HT-29 (cell line): ENCODE results near the gene HES6. TPM values are rescaled to one million over a fixed set of nuclear protein-coding genes. Genes with fewer than 3 reads are reported as not detected.
"Not testable (repeated sequence)": the region's sequence is repeated elsewhere in the genome, so short reads cannot be mapped to it uniquely, and the experiment has no call there.

Experiments used
- DNase-seq: peaks from one replicate; pipeline ENCODE4 v3.0.0-alpha.2; 2015; ENCODE audit warnings: low spot score
- total RNA-seq: library from RNA; depleted of rRNA; stranded (reverse); fragments of >200 nt; shearing (Covaris generic); gene quantifications from 2 replicates; pipeline ENCODE4 v1.2.3, GENCODE V29; 2014

Gene HES6
- total RNA-seq, 1 experiment from 2014 or later, result 113 TPM

GRCh38 chr2:238273433-238273832, 33.6 kb upstream of the HES6 start:
- DNase-seq, result not testable (repeated sequence)

GRCh38 chr2:238272156-238272555, 32.3 kb upstream of the HES6 start:
- DNase-seq, result no peak

GRCh38 chr2:238271686-238272085, 31.8 kb upstream of the HES6 start:
- DNase-seq, result not testable (repeated sequence)

GRCh38 chr2:238271061-238271554, 31.3 kb upstream of the HES6 start:
- no peak for DNase-seq

GRCh38 chr2:238270606-238271005, 30.8 kb upstream of the HES6 start:
- no peak for DNase-seq

- no peak for DNase-seq
These were observed 29.9 kb upstream of the HES6 start for GRCh38 chr2:238269741-238270140.

- no peak for DNase-seq
These were observed 28.2 kb upstream of the HES6 start for GRCh38 chr2:238267884-238268680.

GRCh38 chr2:238267341-238267710, 27.5 kb upstream of the HES6 start:
- no peak for DNase-seq

- DNase-seq, result no peak
These were observed 25.8 kb upstream of the HES6 start for GRCh38 chr2:238265605-238266004.

GRCh38 chr2:238264072-238264460, 24.2 kb upstream of the HES6 start:
- no peak for DNase-seq

- DNase-seq, result peak; percentile 94
These were observed 23.6 kb upstream of the HES6 start for GRCh38 chr2:238263204-238264071.

GRCh38 chr2:238262496-238263122, 22.8 kb upstream of the HES6 start:
- no peak for DNase-seq

- DNase-seq, result no peak
These were observed 22.0 kb upstream of the HES6 start for GRCh38 chr2:238261718-238262375.

GRCh38 chr2:238260883-238261282, 21.0 kb upstream of the HES6 start:
- no peak for DNase-seq

GRCh38 chr2:238259061-238260020, 19.5 kb upstream of the HES6 start:
- DNase-seq, result peak; percentile 23

GRCh38 chr2:238257786-238258700, 18.2 kb upstream of the HES6 start:
- no peak for DNase-seq

- peak; percentile 95 for DNase-seq
These were observed 16.8 kb upstream of the HES6 start for GRCh38 chr2:238256594-238257104.

GRCh38 chr2:238256111-238256510, 16.3 kb upstream of the HES6 start:
- DNase-seq, result no peak

- no peak for DNase-seq
These were observed 15.8 kb upstream of the HES6 start for GRCh38 chr2:238255636-238256035.
